SK-N-MC (cell line): ENCODE results near the gene PRR18.
A peak's percentile ranks its signal among the peaks of the same experiment; 100 is the strongest.
"Not testable (repeated sequence)": the region's sequence is repeated elsewhere in the genome, so short reads cannot be mapped to it uniquely, and the experiment has no call there.

Experiments
- DNase-seq: peaks from one replicate; pipeline ENCODE4 v3.0.0-alpha.2; 2011; ENCODE audit warnings: low read depth, low spot score
- H3K27ac ChIP-seq: fragments of 200-600 bp; sonication (generic); 2 replicates; pipeline ENCODE4 v1.5.1; 2016; ENCODE audit warnings: mixed run types
- H3K36me3 ChIP-seq: fragments of 200-600 bp; sonication (generic); 2 replicates; pipeline ENCODE4 v1.6.1; 2017; ENCODE audit warnings: antibody characterized with exemption, low read length, mixed read lengths; ENCODE audit not compliant: insufficient read depth
- H3K4me3 ChIP-seq: fragments of 200-600 bp; sonication (generic); 2 replicates; pipeline ENCODE4 v1.5.1; 2016
- H3K9ac ChIP-seq: fragments of 200-600 bp; sonication (generic); 2 replicates; pipeline ENCODE4 v1.8.0; 2017; ENCODE audit warnings: mixed run types, mixed read lengths; ENCODE audit not compliant: insufficient read length
- H3K9me3 ChIP-seq: fragments of 200-600 bp; sonication (generic); 2 replicates; pipeline ENCODE4 v1.6.1; 2017; ENCODE audit warnings: low read depth, mild to moderate bottlenecking, antibody characterized with exemption, low read length, moderate library complexity, mixed read lengths
- EZH2 ChIP-seq: fragments of 200-600 bp; sonication (generic); IDR thresholded peaks from one replicate; pipeline ENCODE4 v1.6.1; 2017; ENCODE audit warnings: antibody characterized with exemption
- FOXP2 ChIP-seq: optimal IDR thresholded peaks from 2 replicates; pipeline ENCODE3; 2011; ENCODE audit warnings: mild to moderate bottlenecking, moderate library complexity; ENCODE audit not compliant: insufficient read depth; ENCODE audit errors: extremely low read length, control extremely low read depth
- POLR2AphosphoS5 ChIP-seq: IDR thresholded peaks from 2 replicates; pipeline ENCODE4 v1.6.1; 2012; ENCODE audit warnings: mild to moderate bottlenecking, low read depth, low read length, borderline replicate concordance

The PRR18 gene

DNA sequence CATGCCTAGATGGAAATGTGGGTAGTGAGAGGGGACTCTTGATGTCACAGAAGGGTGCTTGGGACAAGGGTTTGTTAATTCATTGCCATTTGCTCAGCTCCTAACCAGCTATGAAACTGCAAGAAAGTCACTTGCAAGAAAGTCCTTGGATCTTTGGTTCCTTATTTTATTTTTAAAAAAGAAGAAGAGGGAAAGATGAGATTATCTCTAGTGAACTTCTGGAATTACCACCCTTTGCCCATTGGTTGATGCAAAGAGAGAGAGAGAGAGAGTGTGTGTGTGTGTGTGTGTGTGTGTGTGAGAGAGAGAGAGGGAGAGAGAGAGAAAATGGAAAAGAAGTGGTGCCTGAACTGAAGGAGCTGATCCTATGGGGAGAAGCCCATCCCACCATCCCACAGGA, 38.8 kb upstream of the PRR18 start:
- Histone ChIP-seq H3K36me3 (no peaks in the 10 kb centered on the region), H3K9me3 (no peaks in the 10 kb centered on the region), H3K9ac (no peak overlapping the region), H3K4me3 (no peak overlapping the region), H3K27ac (no peak overlapping the region)
- TF ChIP-seq FOXP2 (no peak), EZH2 (no peak), POLR2AphosphoS5 (no peak)
- no peak for DNase-seq

DNA sequence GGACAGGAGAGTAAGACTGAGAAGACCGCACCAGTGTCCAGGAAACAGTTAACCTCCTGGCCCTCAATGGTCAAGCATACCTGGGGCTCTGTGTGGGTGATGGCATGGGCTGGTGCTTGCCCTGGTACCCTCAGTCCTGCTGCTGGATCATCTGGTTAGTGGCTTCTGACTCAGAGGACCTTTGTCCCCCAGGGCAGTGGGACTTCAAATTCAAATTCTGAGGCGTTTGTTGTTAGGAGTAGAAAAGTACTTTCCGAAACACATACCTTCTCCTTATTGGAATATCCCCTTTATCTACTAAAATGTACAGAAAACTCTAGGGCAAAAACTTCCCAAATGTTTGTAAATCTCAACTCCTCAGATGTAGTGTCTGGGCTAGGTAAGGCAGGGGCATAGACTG, 38.3 kb upstream of the PRR18 start:
- no peaks in the 10 kb centered on the region for H3K9me3 ChIP-seq
- TF ChIP-seq FOXP2 (no peak), EZH2 (no peak), POLR2AphosphoS5 (no peak)
- no peak overlapping the region for H3K27ac ChIP-seq
- H3K9ac ChIP-seq = no peak overlapping the region
- H3K4me3 ChIP-seq = no peak overlapping the region
- DNase-seq = no peak
- no peaks in the 10 kb centered on the region for H3K36me3 ChIP-seq

DNA sequence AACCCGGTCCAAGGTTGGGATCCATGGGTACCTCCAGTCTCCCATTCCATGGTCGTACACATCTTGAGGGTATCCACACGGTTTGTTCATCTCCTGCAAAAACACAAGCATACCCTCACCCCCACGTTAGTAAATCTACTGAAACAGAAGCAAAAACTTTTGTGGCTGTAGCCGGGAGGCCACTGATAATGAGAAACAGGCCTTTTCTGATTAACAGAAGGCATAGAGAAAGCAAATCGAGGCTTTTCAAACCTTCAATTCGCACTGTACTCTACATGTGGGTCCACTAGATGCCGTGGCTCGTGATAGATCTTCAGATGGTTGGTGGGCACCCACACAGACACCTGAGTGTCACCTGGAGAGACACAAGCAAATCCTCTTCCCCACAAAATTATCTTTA, 37.5 kb upstream of the PRR18 start:
- H3K9ac ChIP-seq, H3K27ac ChIP-seq, H3K9me3 ChIP-seq, H3K36me3 ChIP-seq, DNase-seq, H3K4me3 ChIP-seq: not testable (repeated sequence)

DNA sequence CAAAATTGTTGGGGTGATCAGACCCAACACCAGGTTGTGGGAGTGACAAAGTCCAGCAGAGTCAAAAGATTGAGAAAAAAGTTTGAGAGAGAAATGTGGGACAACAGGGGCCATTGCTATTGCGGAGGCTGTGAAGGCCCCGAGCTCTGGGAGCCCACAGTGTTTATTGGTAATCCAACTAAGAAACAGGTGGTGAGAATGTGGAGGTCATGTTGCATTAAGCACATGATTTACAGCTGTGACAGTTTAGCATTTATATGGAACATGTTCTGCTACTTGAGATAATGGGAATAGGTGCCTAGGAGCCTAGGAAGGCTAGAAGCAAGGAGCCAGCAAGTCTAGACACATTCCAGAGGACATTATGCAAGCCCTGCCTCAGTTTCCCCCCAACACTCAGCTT, 36.7 kb upstream of the PRR18 start:
- not testable (repeated sequence) for H3K4me3 ChIP-seq, H3K9ac ChIP-seq, H3K36me3 ChIP-seq, DNase-seq, H3K27ac ChIP-seq, H3K9me3 ChIP-seq

DNA sequence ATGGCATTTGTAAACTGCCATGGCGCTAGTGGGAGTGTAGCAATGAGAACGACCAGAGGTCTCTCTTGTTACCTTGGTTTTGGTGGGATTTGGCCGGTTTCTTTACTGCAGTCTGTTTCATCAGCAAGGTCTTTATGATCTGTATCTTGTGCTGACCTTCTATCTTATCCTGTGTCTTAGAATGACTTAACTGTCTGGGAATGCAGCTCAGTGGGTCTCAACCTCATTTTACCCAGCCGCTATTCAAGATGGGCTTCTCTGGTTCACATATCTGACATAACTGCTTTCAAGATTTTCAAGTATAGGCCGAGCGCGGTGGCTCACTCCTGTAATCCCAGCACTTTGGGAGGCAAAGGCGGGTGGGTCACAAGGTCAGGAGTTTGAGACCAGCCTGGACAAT, 36.0 kb upstream of the PRR18 start:
- no peaks in the 10 kb centered on the region for H3K9me3 ChIP-seq
- H3K27ac ChIP-seq = no peak overlapping the region
- H3K36me3 ChIP-seq = no peaks in the 10 kb centered on the region; the same call in 1 of the 2 replicates
- no peak for DNase-seq
- H3K9ac ChIP-seq = no peak overlapping the region
- TF ChIP-seq EZH2 (no peak), POLR2AphosphoS5 (no peak), FOXP2 (no peak)
- H3K4me3 ChIP-seq = no peak overlapping the region

DNA sequence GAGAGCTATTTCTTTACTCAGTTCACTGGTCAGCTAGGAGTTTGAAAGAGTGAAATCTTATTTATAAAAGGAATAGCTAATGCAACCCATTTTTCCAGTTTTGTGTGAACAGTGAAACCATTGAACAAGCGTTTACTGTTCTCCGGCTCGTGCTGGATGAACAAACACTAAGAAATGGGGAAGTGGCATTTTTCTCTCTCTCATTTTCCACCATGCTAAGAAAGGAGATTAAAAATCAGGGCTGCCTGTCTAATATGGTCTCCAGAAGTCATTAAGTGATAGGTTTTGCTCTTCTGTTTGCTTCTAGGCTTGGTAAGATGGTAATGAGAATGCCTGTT, 34.9 kb upstream of the PRR18 start:
- no peak overlapping the region; the same call in 1 of the 2 replicates for H3K27ac ChIP-seq
- no peaks in the 10 kb centered on the region for H3K9me3 ChIP-seq
- DNase-seq = no peak
- peak overlapping the region; percentile 98 for H3K4me3 ChIP-seq
- no peak for TF ChIP-seq FOXP2
- no peak for TF ChIP-seq POLR2AphosphoS5
- TF ChIP-seq EZH2 = no peak
- no peaks in the 10 kb centered on the region; the same call in none of the 2 replicates for H3K36me3 ChIP-seq
- peak overlapping the region; percentile 93 for H3K9ac ChIP-seq

DNA sequence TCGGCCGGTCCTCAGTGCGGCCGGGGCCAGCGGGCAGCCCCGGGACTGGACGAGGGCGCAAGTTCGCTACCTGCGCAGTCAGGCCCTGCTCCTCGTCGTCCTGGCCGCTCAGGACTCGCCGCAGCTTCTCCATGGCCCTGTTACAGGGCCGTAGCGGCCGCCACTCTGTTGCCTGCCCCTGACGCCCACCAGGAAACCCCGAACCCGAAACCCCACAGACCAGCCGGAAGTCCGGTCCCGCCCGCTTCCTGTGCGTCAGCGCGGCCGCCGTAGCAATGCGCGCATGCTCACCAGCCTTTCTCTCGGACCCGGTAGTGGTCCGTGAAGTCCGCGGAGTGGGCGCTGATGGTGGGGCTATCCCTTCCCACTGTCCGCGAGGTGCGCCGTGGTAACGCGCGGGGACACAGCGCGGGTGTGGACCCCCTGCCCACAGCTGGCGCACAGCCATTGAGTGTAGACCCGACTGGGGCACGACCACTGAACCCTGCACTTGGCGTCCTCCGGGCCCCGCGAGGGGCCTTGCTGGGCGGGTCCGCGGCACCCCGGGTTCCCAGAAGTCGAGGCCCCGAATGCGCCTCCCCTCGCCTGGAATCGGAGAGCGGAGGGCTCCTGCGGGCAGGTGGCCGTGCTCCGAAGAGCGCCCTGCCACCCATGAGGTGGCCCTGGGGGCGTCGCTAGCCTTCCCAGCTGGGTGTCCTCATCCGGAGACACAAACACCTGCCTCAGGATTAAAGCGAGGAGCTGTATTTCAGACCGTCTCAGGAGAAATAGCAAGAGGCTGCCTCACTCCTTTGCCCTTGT, 34.4 kb upstream of the PRR18 start, which contains the start of gene SFT2D1:
SFT2D1 (minus strand) TSS at position 197 of the 801 bp plus-strand sequence; CDS start at position 133, 64 bp downstream.
- H3K9me3 ChIP-seq = no peaks in the 10 kb centered on the region
- no peak for TF ChIP-seq EZH2
- TF ChIP-seq POLR2AphosphoS5 = peak; percentile 98
- peak within 1 kb of the TSS; percentile 93 for H3K9ac ChIP-seq
- peaks cover 4% of the 10 kb centered on the region for H3K36me3 ChIP-seq
- H3K4me3 ChIP-seq = peak within 1 kb of the TSS; percentile 98
- peak within 1 kb of the TSS; percentile 51 for H3K27ac ChIP-seq
- DNase-seq = no peak

DNA sequence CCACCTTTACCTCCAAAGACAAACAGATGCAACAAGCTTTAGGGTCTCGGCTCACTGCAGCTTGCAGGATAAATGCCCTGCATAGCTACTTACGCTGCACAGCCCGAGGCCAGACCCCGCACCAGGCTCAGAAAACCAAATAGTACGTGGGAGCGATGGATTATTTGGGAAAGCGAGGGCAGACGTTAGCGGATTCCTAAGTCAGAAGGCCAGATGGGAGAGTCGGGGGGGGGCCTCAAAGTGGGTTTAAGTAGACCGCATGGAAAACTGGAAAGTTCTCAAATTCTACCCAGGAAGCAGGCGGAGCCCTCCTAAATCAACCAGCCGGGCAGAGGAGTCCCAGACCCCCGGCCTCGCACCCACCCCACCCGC, 33.8 kb upstream of the PRR18 start:
- DNase-seq = no peak
- peak overlapping the region; percentile 51 for H3K27ac ChIP-seq

DNA sequence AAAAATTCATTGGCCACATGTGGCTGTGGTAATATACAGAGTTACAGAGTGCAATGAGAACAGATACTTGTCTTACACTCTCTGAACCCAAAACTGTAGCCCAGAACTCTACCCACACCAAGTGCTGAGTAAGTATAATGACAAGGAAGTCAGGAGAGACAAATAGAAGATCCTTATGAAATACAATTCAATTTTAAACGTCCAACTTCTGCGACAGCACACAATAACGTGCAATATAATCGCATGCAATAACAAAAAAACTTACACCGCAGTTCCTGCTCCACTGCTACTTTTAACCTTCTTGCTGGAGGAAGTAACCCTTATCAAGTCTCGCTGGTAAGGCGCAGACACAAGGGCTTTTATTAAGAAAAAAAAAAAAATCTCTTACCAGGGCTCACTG, 33.3 kb upstream of the PRR18 start:
- peaks cover 12% of the 10 kb centered on the region for H3K36me3 ChIP-seq
- H3K27ac ChIP-seq = no peak overlapping the region
- H3K9ac ChIP-seq = peak overlapping the region; percentile 93
- no peak for DNase-seq
- peak overlapping the region; percentile 98 for H3K4me3 ChIP-seq
- no peak for TF ChIP-seq POLR2AphosphoS5
- TF ChIP-seq FOXP2 = no peak
- no peak for TF ChIP-seq EZH2
- no peaks in the 10 kb centered on the region for H3K9me3 ChIP-seq

More for the DNA sequence above, 33.8 kb upstream of the PRR18 start:
- H3K9ac ChIP-seq = peak overlapping the region; percentile 93
- TF ChIP-seq EZH2 = no peak
- peaks cover 10% of the 10 kb centered on the region for H3K36me3 ChIP-seq
- no peaks in the 10 kb centered on the region for H3K9me3 ChIP-seq
- peak overlapping the region; percentile 98 for H3K4me3 ChIP-seq
